ENCODE results near the gene SND1. TPM values are rescaled to one million over a fixed set of nuclear protein-coding genes. Genes with fewer than 3 reads are reported as not detected.

The SND1 gene
- total RNA-seq, 3 donors from 2014 or later, result 260 to 267 (median 267) TPM

DNA sequence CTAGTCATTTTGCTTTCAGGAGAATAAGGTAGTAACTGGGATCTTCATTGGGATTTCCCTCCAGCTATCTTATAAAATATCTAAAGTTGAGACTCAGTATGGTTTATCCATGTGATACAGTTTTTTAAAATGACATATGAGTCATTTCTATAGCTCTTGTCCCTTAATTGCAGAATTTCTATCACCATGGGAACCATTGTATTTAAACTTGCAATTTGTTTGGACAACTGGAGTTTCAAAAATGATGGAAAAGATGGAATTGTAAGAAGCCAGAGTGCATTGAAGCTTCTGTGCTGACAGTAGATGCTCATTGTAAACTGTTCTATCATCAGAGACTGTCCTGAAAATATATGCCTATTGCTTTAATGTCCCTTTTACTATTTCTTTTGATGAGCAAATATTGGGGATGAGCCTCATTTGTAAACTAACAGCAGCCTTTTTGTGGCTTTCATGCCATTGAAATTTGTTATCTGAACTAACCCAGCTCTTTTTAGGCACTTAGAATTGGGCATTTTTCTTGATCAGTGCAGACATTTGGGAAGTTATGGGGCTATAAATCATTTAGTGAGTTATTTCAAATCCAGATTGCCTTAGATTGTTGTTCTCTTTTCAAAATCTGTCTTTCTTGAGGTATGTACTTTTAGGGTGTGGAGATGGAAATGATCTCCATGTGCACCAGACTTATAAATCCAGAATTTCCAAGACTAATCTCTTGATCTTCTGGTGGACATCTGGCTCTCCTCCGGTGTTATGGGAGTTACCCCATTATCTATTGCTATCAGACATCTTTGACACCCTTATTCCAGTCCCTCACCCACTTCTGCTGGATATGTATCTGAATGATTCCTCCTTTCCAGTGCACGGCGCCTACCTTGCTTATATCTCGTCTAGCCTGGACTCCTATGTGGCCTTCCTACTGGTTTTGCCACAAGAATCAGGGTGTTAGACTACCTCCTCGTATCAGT, 159.0 kb downstream of the SND1 start:
- no peak for DNase-seq
- no peak for ATAC-seq
- Mint-ChIP-seq H3K36me3 (ENCODE audit: insufficient read depth) (peaks cover 46% of the 10 kb centered on the region), H3K27me3 (ENCODE audit: low read depth) (no peaks in the 10 kb centered on the region), H3K9me3 (no peaks in the 10 kb centered on the region), H3K4me3 (no peak overlapping the region), H3K4me1 (ENCODE audit: low read depth) (peaks cover 37% of the 10 kb centered on the region)

DNA sequence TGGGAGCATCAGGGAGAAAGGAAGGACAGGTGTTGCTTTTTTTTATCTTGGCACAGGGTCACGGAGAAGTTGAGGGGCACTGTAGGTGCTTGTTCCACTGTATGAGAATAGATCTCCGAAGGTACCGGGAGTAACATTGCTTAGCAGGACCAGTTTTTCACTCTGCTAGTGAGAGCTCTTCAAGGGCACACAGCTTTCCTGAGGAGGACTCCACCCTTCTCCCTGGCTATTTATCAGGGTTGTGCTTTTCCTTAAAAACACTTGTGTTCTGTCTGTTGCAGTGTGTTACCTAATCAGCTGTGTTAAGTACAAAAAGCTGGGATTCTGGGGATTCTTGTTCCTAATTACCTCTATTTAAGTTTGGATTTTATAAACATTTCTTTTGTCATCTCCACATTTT, 160.5 kb downstream of the SND1 start:
- DNase-seq (no peak), ATAC-seq (no peak)
- Mint-ChIP-seq H3K4me1 (ENCODE audit: low read depth) (peaks cover 37% of the 10 kb centered on the region), H3K36me3 (ENCODE audit: insufficient read depth) (peaks cover 40% of the 10 kb centered on the region), H3K27me3 (ENCODE audit: low read depth) (no peaks in the 10 kb centered on the region), H3K9me3 (no peaks in the 10 kb centered on the region), H3K4me3 (no peak overlapping the region)

DNA sequence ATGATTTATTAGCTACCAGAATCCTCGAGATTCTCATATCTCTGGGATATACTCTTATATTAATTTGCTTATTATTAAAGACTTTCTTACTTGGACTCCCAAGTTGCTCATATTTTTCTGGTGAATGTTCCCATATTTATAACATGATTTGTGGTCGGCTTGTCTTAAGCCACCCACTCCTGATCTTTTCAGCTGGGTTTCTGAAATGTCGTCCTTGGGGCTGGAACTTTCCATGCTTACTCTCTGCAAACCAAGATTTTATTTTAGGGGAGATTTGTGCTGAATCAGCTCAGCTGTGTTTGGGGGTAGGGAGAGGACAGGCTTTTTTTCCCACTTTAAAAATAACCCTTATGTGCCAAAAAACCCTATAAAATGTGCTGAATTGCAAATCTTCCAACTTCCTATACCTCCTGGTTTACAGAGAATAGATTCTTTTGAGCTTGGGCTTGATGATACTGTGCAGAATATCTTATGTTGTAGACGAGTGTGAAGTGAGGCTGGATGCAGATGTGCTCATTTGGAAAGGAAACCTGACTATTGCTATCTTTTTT, 162.1 kb downstream of the SND1 start:
- H3K4me1 Mint-ChIP-seq (ENCODE audit: low read depth), result peaks cover 42% of the 10 kb centered on the region
- H3K36me3 Mint-ChIP-seq (ENCODE audit: insufficient read depth), result peaks cover 33% of the 10 kb centered on the region
- DNase-seq (no peak), ATAC-seq (no peak)
- H3K27me3 Mint-ChIP-seq (ENCODE audit: low read depth), result no peaks in the 10 kb centered on the region
- no peak overlapping the region for H3K4me3 Mint-ChIP-seq
- no peaks in the 10 kb centered on the region for H3K9me3 Mint-ChIP-seq

DNA sequence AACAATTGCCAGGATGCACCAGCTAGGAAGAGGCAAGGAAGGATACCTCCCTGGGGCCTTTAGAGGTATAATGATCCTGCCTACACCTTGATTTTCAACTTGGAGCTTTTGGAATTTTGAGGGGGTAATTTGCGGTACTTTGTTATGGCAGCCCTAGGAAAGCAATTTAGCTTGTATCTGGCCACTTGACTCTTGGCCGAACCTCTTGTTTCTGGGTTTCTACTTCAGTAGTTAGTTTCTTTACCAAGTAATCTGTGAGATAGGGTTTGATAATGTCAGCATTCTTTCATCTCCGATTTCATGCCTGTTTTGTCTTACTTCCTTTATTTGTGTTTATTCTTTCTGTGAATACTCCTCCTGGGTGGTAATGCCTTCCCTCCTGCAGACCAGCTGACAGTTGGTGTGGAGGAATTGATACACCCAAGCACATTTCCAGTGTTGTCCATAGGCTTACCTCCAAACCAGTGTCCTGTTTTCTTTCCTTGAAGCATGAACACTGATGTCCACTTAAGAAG, 163.7 kb downstream of the SND1 start:
- Mint-ChIP-seq H3K36me3 (ENCODE audit: insufficient read depth) (peaks cover 22% of the 10 kb centered on the region), H3K9me3 (no peaks in the 10 kb centered on the region), H3K27me3 (ENCODE audit: low read depth) (no peaks in the 10 kb centered on the region), H3K4me3 (no peak overlapping the region), H3K4me1 (ENCODE audit: low read depth) (peaks cover 47% of the 10 kb centered on the region)
- DNase-seq (no peak), ATAC-seq (no peak)

DNA sequence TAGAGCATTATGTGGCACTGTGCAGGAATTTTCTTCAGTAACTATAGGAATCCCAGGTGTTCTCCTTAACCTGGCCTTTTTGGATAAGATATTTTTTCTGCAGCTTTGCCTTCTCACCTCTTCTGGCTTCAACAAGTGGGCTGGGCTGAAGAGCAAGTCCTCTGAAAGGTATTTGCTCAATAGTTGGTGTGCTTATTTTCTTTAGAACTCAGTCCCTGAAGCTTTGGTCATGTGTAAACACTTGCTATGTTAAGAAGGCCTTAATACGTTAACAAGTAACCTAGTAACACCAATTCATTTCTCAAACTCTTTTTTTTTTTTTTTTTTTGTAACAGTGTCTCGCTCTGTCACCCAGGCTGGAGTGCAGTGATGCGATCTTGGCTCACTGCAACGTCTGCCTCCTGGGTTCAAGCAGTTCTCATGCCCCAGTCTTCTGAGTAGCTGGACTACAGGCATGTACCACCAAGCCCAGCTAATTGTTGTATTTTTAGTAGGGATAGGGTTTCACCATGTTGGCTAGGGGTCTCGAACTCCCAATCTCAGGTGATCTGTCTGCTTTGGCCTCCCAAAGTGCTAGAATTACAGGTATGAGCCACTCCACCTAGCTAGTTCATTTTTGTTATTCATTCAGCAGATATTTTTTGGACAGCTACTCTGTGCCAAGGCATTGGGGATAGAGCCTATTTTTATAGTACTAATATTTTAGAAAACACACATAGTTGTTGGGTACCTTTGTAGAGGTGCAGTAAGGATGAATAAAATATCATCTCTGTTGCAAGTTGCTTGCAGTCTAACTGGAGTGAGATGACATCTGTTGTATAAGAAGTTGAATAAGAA, 164.6 kb downstream of the SND1 start:
- DNase-seq, result no peak
- Mint-ChIP-seq H3K4me1 (ENCODE audit: low read depth) (peaks cover 48% of the 10 kb centered on the region), H3K9me3 (no peaks in the 10 kb centered on the region), H3K4me3 (no peak overlapping the region), H3K27me3 (ENCODE audit: low read depth) (no peaks in the 10 kb centered on the region), H3K36me3 (ENCODE audit: insufficient read depth) (peaks cover 22% of the 10 kb centered on the region)
- no peak for ATAC-seq

DNA sequence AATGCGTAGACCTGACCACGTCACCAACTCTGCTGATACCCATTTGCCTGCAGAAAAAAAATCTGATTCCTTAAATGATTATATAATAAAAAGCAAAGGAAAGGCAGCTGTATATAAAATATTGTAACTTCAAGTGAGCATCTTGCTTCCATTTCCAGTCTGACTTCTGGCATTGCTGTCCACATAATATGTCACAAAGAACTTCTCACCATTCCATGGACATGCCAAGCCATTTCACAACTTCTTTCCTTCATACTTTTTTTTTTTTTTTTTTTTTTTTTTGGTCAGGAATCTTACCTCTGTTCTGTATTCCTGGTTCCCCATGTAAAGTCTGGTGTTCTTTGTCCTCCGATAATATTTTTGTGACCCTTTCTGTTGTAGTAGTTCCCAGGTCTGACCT, 165.5 kb downstream of the SND1 start:
- DNase-seq (no peak), ATAC-seq (no peak)
- Mint-ChIP-seq H3K36me3 (ENCODE audit: insufficient read depth) (peaks cover 19% of the 10 kb centered on the region), H3K4me1 (ENCODE audit: low read depth) (peaks cover 48% of the 10 kb centered on the region), H3K4me3 (no peak overlapping the region), H3K9me3 (no peaks in the 10 kb centered on the region), H3K27me3 (ENCODE audit: low read depth) (no peaks in the 10 kb centered on the region)

DNA sequence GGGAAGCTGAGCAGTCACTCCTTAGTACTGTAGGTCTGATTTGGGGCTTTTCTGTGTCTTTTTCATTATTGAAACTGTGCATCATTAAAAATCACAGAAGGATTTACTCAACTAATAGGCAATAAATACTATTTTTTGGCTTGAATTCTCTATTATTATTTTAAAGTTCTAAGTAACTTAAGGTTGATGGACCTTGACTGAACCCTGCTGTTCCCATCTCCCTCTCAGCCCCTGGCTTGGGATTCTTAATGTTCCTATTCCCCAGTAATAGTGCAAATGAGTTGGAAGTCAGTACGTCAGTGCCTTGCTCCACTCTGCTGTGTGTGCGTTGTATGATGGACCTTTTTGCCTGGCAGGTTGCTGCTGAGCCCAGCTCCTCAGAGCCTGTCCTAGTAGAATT, 166.3 kb downstream of the SND1 start:
- H3K4me3 Mint-ChIP-seq, result no peak overlapping the region
- no peaks in the 10 kb centered on the region for H3K9me3 Mint-ChIP-seq
- no peak for DNase-seq
- no peaks in the 10 kb centered on the region for H3K27me3 Mint-ChIP-seq (ENCODE audit: low read depth)
- H3K36me3 Mint-ChIP-seq (ENCODE audit: insufficient read depth), result peaks cover 10% of the 10 kb centered on the region
- H3K4me1 Mint-ChIP-seq (ENCODE audit: low read depth), result peaks cover 48% of the 10 kb centered on the region
- ATAC-seq, result no peak

DNA sequence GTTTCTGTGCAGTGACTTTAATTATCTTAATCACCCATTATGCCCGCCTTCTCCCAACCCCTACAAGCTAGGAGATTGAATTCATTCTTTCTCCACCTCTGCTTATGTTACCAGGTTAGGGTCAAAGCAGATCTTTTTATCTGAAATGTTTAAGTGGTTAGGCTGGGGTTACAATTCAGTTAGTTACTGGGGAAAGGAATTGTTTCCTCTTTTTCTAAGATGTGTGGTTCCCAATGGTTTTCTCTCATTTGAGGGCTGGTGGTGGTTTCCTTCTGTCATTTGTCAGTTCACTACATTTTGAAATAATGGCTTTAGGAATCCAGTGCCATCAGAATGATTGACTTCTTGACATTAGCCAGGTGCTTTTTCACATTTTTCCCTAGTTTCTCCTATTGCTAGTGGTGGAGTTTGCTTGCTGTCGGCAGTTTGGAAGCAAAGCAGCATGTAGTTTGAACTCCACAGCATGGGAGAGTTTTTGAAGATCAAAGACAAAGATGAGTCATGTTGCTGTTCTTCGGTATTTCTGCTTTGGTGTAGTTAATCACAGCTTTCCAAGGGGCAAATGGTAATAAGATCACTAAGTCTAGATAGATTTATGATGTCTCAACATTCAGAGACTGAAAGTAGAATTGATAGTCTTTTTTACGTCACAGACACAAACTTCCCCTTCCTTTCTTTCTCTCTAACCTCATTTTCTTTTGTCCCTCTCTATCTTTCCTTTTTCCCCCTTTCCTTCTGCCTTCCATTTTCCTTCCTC, 168.2 kb downstream of the SND1 start:
- no peak overlapping the region for H3K4me3 Mint-ChIP-seq
- H3K27me3 Mint-ChIP-seq (ENCODE audit: low read depth), result no peaks in the 10 kb centered on the region
- DNase-seq, result no peak
- peaks cover 39% of the 10 kb centered on the region for H3K4me1 Mint-ChIP-seq (ENCODE audit: low read depth)
- H3K36me3 Mint-ChIP-seq (ENCODE audit: insufficient read depth), result peaks cover 10% of the 10 kb centered on the region
- peak; percentile 82 to 83 for ATAC-seq
- H3K9me3 Mint-ChIP-seq, result no peaks in the 10 kb centered on the region

DNA sequence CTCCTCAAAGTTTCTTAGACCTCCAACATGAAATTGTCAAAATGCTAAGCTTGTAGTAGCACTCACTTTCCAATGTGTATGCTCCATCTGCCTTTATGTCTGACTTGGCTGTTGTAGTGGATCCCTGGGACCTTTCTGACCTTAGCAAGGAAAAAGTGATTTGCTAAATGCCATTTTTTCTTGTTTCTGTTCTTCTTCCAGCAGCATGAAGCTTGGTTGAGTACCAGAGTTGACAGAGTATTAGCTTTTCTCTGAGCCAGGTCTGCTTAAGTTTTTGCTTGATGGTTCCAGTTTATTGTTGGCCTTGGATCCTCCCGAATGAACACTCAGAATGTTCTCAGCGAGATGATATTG, 168.7 kb downstream of the SND1 start:
- Mint-ChIP-seq H3K9me3 (no peaks in the 10 kb centered on the region), H3K4me3 (no peak overlapping the region), H3K27me3 (ENCODE audit: low read depth) (no peaks in the 10 kb centered on the region), H3K4me1 (ENCODE audit: low read depth) (peaks cover 39% of the 10 kb centered on the region), H3K36me3 (ENCODE audit: insufficient read depth) (peaks cover 10% of the 10 kb centered on the region)
- DNase-seq, result no peak
- no peak for ATAC-seq

DNA sequence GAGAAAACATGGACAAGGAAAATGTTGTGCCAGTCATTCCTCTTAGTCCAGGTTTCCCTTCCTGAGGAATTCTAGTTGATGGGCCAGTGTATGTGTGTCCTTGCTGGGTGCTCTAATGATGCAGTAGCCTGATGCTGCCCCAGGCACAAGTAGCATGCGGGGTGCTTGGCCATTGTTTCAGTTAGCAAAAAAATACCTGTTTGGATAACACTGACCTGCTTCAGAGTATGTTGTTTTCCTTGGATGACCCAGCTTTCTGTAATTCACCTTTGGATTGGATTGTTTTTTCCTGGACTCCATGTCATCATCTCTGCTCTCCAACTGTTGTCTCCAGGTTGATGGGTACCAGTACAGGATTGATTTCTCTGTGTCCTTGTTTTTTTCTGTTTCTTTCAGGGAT, 169.2 kb downstream of the SND1 start:
- peaks cover 39% of the 10 kb centered on the region for H3K4me1 Mint-ChIP-seq (ENCODE audit: low read depth)
- peaks cover 10% of the 10 kb centered on the region for H3K36me3 Mint-ChIP-seq (ENCODE audit: insufficient read depth)

DNA sequence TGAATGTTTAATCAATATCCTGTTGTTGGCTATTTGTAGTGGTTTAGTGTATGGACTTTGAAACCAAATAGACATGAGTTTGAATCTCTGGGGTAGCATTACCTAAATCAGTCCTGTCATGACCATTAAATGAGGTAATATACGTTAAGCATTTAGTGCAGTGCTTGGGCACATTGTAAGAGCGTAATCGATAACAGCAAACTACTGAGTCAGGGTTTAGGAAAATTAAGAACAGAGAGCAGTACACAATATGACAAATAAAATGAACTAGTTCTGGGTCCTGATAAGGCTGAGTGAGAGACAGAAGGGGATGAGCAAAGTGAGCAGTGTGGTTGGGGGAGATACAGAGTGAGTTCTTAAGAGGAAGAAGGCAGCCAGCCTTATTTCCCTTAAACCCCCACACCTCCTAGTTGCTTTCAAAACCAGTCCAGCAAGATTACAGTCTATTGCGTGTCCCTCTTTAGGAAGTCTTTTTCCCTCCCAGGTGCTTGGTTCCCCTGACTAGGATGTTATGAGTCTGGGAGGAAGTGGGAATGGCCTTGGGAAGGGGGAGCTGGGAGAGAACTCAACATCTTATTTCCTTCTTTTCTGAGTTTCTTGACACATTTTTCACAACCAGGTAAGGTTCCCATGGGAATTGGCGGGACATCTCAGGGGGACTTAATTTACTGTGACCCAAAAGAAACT, 171.0 kb downstream of the SND1 start:
- H3K4me1 Mint-ChIP-seq (ENCODE audit: low read depth), result peaks cover 34% of the 10 kb centered on the region
- no peaks in the 10 kb centered on the region for H3K27me3 Mint-ChIP-seq (ENCODE audit: low read depth)
- no peaks in the 10 kb centered on the region for H3K9me3 Mint-ChIP-seq
- no peak for DNase-seq
- no peak for ATAC-seq
- no peak overlapping the region for H3K4me3 Mint-ChIP-seq
- H3K36me3 Mint-ChIP-seq (ENCODE audit: insufficient read depth), result peaks cover 3% of the 10 kb centered on the region

More for the DNA sequence above, 169.2 kb downstream of the SND1 start:
- Mint-ChIP-seq H3K9me3 (no peaks in the 10 kb centered on the region), H3K4me3 (no peak overlapping the region), H3K27me3 (ENCODE audit: low read depth) (no peaks in the 10 kb centered on the region)
- no peak for ATAC-seq
- DNase-seq, result no peak

DNA sequence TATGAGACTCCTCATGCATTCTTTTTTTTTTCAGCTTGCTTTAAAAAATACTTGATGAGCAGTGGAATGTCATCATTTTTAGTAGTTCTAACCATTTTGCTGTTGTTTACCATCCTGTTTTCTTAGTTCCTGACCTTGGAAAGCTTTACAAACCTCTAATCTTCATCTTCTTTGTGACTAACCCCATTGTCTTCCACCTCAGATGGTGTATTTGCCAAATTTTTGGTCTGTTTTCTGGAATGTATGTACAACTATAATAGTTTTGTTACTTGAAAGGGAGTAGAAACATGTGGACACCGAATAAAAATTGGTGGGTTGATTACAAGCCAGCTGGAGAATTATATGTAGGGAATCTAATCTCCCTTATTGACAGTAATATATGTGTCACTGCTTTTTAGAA, 172.7 kb downstream of the SND1 start:
- Mint-ChIP-seq H3K27me3 (ENCODE audit: low read depth) (no peaks in the 10 kb centered on the region), H3K4me1 (ENCODE audit: low read depth) (peaks cover 22% of the 10 kb centered on the region), H3K4me3 (no peak overlapping the region), H3K36me3 (ENCODE audit: insufficient read depth) (peaks cover 9% of the 10 kb centered on the region), H3K9me3 (no peaks in the 10 kb centered on the region)
- DNase-seq (no peak), ATAC-seq (no peak)

DNA sequence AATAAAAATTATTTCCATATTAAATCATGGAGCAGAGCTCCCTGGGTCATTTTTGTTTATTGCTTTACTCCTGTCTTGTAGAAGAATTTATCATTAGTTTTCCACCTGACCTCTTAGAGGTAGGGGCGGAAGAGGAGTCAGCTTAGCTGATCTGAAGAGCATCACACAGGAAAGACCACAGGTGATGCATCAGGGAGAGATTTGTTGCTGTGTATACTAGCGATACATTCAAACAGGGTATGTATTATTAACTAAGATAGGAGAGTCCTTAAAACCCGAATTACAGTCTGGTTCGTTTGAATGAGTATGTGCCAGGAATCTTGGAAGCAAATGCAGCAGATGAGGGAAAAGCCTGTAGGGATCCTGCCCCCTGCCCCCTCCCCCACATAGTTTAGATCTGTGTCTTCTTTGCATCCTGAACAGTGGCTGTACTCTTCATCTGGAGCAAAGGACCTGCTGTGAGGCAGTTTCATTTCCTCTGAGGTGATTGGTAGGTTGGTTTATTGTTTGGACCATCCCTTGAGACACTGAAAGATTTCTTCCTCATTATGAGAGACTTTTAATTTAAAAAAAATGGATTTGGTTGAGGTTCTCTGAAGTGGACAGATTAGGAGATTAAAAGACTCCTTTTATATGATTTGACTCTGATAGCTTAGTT, 177.0 kb downstream of the SND1 start:
- ATAC-seq, result no peak
- Mint-ChIP-seq H3K4me3 (no peak overlapping the region), H3K36me3 (ENCODE audit: insufficient read depth) (peaks cover 22% of the 10 kb centered on the region), H3K9me3 (no peaks in the 10 kb centered on the region), H3K27me3 (ENCODE audit: low read depth) (no peaks in the 10 kb centered on the region), H3K4me1 (ENCODE audit: low read depth) (peaks cover 1% of the 10 kb centered on the region)
- DNase-seq, result no peak
